ENCODE results near the gene MEIOSIN. TPM values are rescaled to one million over a fixed set of nuclear protein-coding genes. Genes with fewer than 3 reads are reported as not detected.

MEIOSIN gene
- total RNA-seq, 4 donors from 2014 or later: not detected

DNA sequence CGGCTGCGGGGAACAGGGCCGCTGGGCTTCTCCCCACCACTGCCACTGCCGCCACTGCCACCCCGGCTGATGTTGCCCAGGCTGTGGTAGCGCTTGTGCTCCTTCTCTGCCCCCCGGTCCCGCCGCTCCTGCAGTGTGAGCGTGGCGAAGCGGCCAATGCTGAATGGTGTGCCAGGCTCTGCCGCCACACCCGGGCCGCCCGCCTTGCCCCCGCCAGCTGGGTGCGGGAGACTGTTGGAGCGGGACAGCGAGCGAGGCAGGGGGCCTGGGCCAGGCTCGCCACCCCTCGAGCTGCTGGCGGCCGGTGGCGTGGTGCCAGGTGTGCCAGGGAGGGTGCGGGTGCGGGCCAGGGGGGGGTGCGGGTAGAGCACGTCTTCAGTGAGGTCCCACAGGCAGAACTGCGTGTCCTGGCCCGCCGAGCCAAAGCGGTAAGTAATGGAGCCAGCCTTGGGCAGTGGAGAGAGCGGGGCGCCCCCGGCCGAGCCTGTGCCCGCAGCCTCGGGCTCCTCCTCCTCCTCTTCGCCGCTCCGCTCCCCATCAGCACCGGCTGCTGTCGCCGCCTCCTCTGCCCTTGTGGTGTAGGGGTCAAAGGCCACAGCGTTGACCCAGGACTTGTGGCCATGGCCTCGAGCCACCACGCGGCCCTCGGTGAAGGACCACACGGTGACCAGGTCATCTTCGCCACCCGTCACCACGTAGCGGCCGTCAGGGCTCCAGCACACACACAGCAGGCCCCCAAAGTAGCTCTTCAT is 52.7 kb downstream of the MEIOSIN start:
- TF ChIP-seq CTCF (IDR thresholded peaks at IDR 0.05; ENCODE audit: low read depth): no peak

DNA sequence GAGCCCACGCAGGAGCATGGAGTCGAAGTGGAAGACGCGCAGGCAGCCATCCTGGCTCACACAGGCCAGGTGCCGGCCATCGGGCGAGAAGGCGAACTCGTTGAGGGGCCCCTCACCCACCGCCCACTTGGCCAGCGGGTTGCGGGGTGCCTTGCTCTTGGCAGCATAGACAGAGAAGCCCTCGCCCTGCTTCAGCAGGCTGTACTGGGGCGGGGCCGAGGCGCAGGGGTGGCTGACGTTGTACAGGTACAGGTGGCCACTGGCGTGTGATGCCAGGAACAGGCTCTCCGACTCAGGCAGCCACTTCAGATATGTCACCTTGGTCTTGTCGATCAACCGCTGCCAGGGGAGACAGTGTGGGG is 53.3 kb downstream of the MEIOSIN start:
- TF ChIP-seq CTCF (IDR thresholded peaks at IDR 0.05; ENCODE audit: low read depth): no peak

- no peak for TF ChIP-seq CTCF (IDR thresholded peaks at IDR 0.05; ENCODE audit: low read depth)
Observed at GRCh38 chr19:45789035-45789786, 56.0 kb downstream of the MEIOSIN start.

DNA sequence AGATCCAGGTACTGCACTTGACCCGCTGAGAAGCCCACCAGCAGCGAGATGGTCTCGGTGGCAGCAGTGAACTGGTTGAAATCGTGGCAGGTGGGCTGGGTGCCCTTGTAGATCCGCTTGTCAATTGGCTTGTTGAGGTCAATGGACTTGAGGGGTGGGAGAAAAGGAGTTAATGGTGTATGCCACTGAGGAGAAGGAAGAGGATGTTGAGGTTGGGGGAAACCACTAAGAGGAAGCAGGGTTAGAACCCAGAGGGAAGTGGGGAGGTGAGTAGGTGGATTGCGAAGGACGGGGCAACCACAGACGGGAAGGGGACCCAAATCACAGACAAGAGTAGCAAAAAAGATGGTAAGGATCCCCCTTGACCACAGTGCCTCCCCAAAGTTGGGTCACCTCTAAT is 57.7 kb downstream of the MEIOSIN start:
- no peak for TF ChIP-seq CTCF (IDR thresholded peaks at IDR 0.05; ENCODE audit: low read depth)

DNA sequence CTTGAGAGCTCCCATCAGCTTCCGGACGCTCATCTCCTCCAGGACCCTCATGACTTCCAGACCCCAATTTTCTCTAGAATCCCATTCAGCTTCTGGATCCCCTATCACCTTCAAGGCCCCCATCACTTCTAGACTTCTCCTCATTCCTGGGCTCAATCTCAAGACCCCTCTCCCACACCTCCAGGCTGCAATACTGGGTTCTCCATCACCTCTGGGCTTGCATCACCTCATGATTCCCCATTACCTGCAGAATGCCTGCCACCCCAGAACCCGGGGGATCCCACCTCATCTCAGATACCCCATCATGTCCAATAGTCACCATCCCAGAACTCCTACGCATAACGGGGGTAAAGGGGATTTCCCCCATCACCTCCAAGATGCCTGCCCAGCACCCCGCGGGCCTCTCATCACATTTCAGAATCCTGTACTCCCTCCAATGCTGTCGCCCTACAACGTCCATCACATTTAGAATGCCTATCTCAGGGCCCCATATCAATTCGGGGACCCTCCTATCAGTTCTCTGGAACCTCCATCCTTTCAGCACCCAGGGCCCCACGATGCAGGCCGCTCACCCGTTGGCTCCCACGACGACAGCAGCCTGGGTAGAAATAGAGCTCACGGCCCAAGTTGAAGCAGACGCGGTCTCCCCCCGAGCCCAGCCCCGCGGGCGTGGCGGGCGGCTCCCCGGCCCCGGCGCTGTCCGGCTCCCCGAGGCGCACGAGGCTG is 58.7 kb downstream of the MEIOSIN start:
- TF ChIP-seq CTCF (IDR thresholded peaks at IDR 0.05; ENCODE audit: low read depth): no peak

DNA sequence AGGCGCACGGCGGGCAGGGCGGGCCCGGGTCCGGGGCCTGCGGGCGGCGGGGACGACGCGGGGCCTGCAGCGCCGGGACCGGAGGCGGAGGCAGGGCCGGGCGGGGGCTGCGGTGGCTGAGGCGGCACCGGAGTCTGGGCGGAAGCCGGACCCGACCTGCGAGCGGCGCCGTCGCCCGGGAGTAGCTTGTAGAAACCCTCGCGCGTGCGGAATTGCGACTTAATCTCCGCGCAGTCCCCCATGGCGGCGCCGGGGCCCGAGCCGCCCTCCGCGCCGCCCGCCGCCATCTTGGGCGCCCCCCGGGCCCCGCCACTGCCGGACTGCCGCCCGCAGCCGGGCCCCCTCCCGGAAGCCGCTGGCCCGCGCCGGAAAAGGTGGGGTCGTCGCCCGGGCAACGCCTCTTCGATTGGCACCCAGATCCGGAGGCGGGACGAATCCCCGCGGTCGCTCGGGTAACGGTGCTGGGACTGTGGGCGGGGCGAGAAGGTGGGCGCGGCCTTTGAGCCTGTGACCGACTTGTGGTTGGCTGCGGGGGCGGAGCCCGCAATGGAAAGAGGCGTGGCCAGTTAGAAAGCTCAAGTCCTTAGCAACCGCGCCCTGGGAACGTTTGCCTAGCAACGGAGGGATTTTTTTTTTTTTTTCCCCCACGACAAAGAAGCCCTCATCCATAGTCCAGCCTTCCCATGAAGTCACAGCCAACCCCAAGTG is 59.4 kb downstream of the MEIOSIN start, which contains the start of gene DMWD:
DMWD (minus strand) TSS at position 376 of the 708 bp plus-strand sequence; CDS start at position 287, 89 bp downstream.
- TF ChIP-seq CTCF (IDR thresholded peaks at IDR 0.05; ENCODE audit: low read depth): no peak

All from subcutaneous adipose tissue (tissue), 4 donors.